Large intestine (tissue), 3 donors: ENCODE data around the gene FADD. TPM values are rescaled to one million over a fixed set of nuclear protein-coding genes. Genes with fewer than 3 reads are reported as not detected.

Experiments
- DNase-seq, 2 donors: peaks; one replicate each; pipeline versions ENCODE4 v3.0.0 to v3.0.0-alpha.2; 2013
- H3K27ac ChIP-seq: one replicate; pipeline ENCODE4 v1.5.1; 2013; ENCODE audit warnings: low read length
- H3K27me3 ChIP-seq: 2 replicates; pipeline ENCODE4 v1.6.1; 2013; ENCODE audit warnings: low read length; ENCODE audit not compliant: control insufficient read depth, insufficient read depth
- H3K36me3 ChIP-seq: 2 replicates; pipeline ENCODE4 v1.6.1; 2013; ENCODE audit warnings: low read length; ENCODE audit not compliant: control insufficient read depth, insufficient read depth
- H3K4me1 ChIP-seq: one replicate; pipeline ENCODE4 v1.6.1; 2013; ENCODE audit warnings: low read length; ENCODE audit not compliant: control insufficient read depth, insufficient read depth
- H3K4me3 ChIP-seq: one replicate; pipeline ENCODE4 v1.5.1; 2013; ENCODE audit warnings: low read length
- H3K9me3 ChIP-seq: one replicate; pipeline ENCODE4 v1.6.1; 2013; ENCODE audit warnings: mild to moderate bottlenecking, low read depth, low read length, moderate library complexity; ENCODE audit not compliant: control insufficient read depth
- WGBS: methylation state at CpG from one replicate; pipeline ENCODE4 v1.1.5; 2013; ENCODE audit warnings: low lambda C conversion rate; ENCODE audit not compliant: insufficient coverage; 5-methylcytosine and 5-hydroxymethylcytosine counted together
- polyA plus RNA-seq: library from polyadenylated mRNA; unstranded; fragments of 120-200 nt; gene quantifications from one replicate; pipeline ENCODE4 v1.2.1, GENCODE V29; 2013

Gene FADD
- polyA plus RNA-seq, 1 donor = 18.1 TPM

GRCh38 chr11:70204466-70204799 is 1.3 kb downstream of the FADD start:
- WGBS = 46% methylated on average over 2 of the region's 4 CpGs
- H3K4me1 ChIP-seq = peaks cover 12% of the 10 kb centered on the region

GRCh38 chr11:70205049-70205725 is 2.1 kb downstream of the FADD start:
- H3K36me3 ChIP-seq = peaks cover 43% of the 10 kb centered on the region

More at GRCh38 chr11:70204466-70204799, 1.3 kb downstream of the FADD start:
- Histone ChIP-seq H3K36me3 (peaks cover 41% of the 10 kb centered on the region), H3K27me3 (no peaks in the 10 kb centered on the region), H3K27ac (peak overlapping the region; percentile 75), H3K9me3 (no peaks in the 10 kb centered on the region), H3K4me3 (peak overlapping the region; percentile 81)
- no peak for DNase-seq

GRCh38 chr11:70205766-70206165 is 2.7 kb downstream of the FADD start:
- DNase-seq = no peak
- no peaks in the 10 kb centered on the region for H3K27me3 ChIP-seq
- peaks cover 45% of the 10 kb centered on the region for H3K36me3 ChIP-seq
- H3K27ac ChIP-seq = no peak overlapping the region
- no CpG with 5 or more reads among the region's 7 CpGs for WGBS
- H3K4me3 ChIP-seq = no peak overlapping the region
- H3K4me1 ChIP-seq = peaks cover 12% of the 10 kb centered on the region
- H3K9me3 ChIP-seq = no peaks in the 10 kb centered on the region

More at GRCh38 chr11:70205049-70205725, 2.1 kb downstream of the FADD start:
- Histone ChIP-seq H3K9me3 (no peaks in the 10 kb centered on the region), H3K4me3 (no peak overlapping the region), H3K27me3 (no peaks in the 10 kb centered on the region), H3K4me1 (peaks cover 12% of the 10 kb centered on the region), H3K27ac (no peak overlapping the region)
- no CpG with 5 or more reads among the region's 12 CpGs for WGBS
- no peak for DNase-seq

GRCh38 chr11:70206226-70206981 is 3.3 kb downstream of the FADD start:
- Histone ChIP-seq H3K27me3 (no peaks in the 10 kb centered on the region), H3K4me1 (peaks cover 12% of the 10 kb centered on the region), H3K4me3 (no peak overlapping the region), H3K9me3 (no peaks in the 10 kb centered on the region), H3K27ac (no peak overlapping the region), H3K36me3 (peaks cover 45% of the 10 kb centered on the region)
- WGBS = no CpG with 5 or more reads among the region's 22 CpGs
- DNase-seq = no peak

- DNase-seq = no peak
- H3K9me3 ChIP-seq = no peaks in the 10 kb centered on the region
- peaks cover 45% of the 10 kb centered on the region for H3K36me3 ChIP-seq
- no peak overlapping the region for H3K4me3 ChIP-seq
- no peak overlapping the region for H3K27ac ChIP-seq
- WGBS = 87% methylated on average over 2 of the region's 6 CpGs
- no peaks in the 10 kb centered on the region for H3K27me3 ChIP-seq
- H3K4me1 ChIP-seq = peaks cover 12% of the 10 kb centered on the region
Measured at GRCh38 chr11:70206982-70207376, 3.9 kb downstream of the FADD start.

- Histone ChIP-seq H3K4me1 (peaks cover 13% of the 10 kb centered on the region), H3K27me3 (no peaks in the 10 kb centered on the region), H3K27ac (no peak overlapping the region), H3K4me3 (no peak overlapping the region), H3K9me3 (no peaks in the 10 kb centered on the region), H3K36me3 (peaks cover 45% of the 10 kb centered on the region)
- no CpG with 5 or more reads among the region's 15 CpGs for WGBS
- DNase-seq = no peak
Measured at GRCh38 chr11:70207531-70208131, 4.5 kb downstream of the FADD start.

- peaks cover 6% of the 10 kb centered on the region for H3K4me1 ChIP-seq
- H3K27me3 ChIP-seq = no peaks in the 10 kb centered on the region
- WGBS = no CpG with 5 or more reads among the region's 6 CpGs
- DNase-seq = no peak
- H3K4me3 ChIP-seq = no peak overlapping the region
- H3K27ac ChIP-seq = no peak overlapping the region
- H3K9me3 ChIP-seq = no peaks in the 10 kb centered on the region
- H3K36me3 ChIP-seq = peaks cover 45% of the 10 kb centered on the region
Measured at GRCh38 chr11:70209391-70209912, 6.4 kb downstream of the FADD start.

- no peak overlapping the region for H3K27ac ChIP-seq
- peaks cover 43% of the 10 kb centered on the region for H3K36me3 ChIP-seq
- no peak for DNase-seq
- H3K27me3 ChIP-seq = no peaks in the 10 kb centered on the region
- H3K4me1 ChIP-seq = peaks cover 3% of the 10 kb centered on the region
- no peak overlapping the region for H3K4me3 ChIP-seq
- 100% methylated on average over 1 of the region's 8 CpGs for WGBS
- H3K9me3 ChIP-seq = no peaks in the 10 kb centered on the region
Measured at GRCh38 chr11:70210051-70210501, 7.0 kb downstream of the FADD start.

- WGBS = no CpG with 5 or more reads among the region's 5 CpGs
- no peaks in the 10 kb centered on the region for H3K27me3 ChIP-seq
- no peak overlapping the region for H3K4me3 ChIP-seq
- no peak for DNase-seq
- no peak overlapping the region for H3K27ac ChIP-seq
- H3K36me3 ChIP-seq = peaks cover 38% of the 10 kb centered on the region
- H3K9me3 ChIP-seq = no peaks in the 10 kb centered on the region
- peaks cover 3% of the 10 kb centered on the region for H3K4me1 ChIP-seq
Measured at GRCh38 chr11:70210530-70210929, 7.4 kb downstream of the FADD start.

- peaks cover 3% of the 10 kb centered on the region for H3K4me1 ChIP-seq
- peaks cover 21% of the 10 kb centered on the region for H3K36me3 ChIP-seq
- peak; percentile 46 to 75 for DNase-seq
- no peak overlapping the region for H3K4me3 ChIP-seq
- H3K9me3 ChIP-seq = no peaks in the 10 kb centered on the region
- WGBS = no CpG with 5 or more reads among the region's 13 CpGs
- no peaks in the 10 kb centered on the region for H3K27me3 ChIP-seq
- H3K27ac ChIP-seq = no peak overlapping the region
Measured at GRCh38 chr11:70212227-70212811, 9.2 kb downstream of the FADD start.
